ENCODE measurements around the gene RTN4R. TPM values are rescaled to one million over a fixed set of nuclear protein-coding genes. Genes with fewer than 3 reads are reported as not detected.

RTN4R gene
- total RNA-seq, 4 donors from 2014 or later: 5.0 to 12.9 TPM; not detected in 2

DNA sequence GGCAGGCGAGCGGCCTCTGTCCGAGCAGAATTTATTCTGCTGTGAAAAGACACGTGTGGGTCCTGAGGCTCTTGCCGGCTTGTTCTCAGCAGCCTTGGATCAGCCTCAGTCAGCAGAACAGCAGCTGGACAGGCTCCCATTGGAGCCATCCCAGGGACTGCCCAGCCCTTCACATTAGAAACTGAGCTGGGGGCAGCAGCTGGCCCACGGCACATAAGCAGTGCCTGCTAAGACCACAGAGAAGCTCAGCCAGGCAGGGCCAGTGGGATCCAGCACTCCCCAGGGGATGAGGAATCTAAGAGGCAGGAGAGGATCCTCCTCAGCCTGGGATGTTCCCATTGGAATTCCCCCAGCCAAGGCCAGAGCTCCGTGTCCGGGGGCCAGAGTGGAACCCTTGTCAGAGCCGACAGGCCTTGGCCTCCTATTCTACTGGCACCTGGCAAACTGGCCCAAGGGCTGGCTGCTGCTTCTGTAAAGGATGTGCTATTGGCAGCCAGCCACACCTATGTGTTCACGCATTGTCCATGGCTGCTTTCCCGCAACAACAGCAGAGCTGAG, 18.2 kb downstream of the RTN4R start:
- no peaks in the 10 kb centered on the region for H3K9me3 ChIP-seq
- no peaks in the 10 kb centered on the region for H3K27me3 ChIP-seq
- no peaks in the 10 kb centered on the region for H3K36me3 ChIP-seq
- TF ChIP-seq POLR2A (IDR thresholded peaks at IDR 0.05): no peak
- TF ChIP-seq, protein P1, sequence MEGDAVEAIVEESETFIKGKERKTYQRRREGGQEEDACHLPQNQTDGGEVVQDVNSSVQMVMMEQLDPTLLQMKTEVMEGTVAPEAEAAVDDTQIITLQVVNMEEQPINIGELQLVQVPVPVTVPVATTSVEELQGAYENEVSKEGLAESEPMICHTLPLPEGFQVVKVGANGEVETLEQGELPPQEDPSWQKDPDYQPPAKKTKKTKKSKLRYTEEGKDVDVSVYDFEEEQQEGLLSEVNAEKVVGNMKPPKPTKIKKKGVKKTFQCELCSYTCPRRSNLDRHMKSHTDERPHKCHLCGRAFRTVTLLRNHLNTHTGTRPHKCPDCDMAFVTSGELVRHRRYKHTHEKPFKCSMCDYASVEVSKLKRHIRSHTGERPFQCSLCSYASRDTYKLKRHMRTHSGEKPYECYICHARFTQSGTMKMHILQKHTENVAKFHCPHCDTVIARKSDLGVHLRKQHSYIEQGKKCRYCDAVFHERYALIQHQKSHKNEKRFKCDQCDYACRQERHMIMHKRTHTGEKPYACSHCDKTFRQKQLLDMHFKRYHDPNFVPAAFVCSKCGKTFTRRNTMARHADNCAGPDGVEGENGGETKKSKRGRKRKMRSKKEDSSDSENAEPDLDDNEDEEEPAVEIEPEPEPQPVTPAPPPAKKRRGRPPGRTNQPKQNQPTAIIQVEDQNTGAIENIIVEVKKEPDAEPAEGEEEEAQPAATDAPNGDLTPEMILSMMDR (IDR thresholded peaks at IDR 0.05): no peak
- H3K4me1 ChIP-seq: peaks cover 0 to 16% of the 10 kb centered on the region in 2 donors
- no peak overlapping the region for H3K4me3 ChIP-seq
- intact Hi-C loops (cut with DNase I; ENCODE audit: low total_unique reads): no loop called here
- peak; percentile 43 to 48 for DNase-seq
- H3K27ac ChIP-seq: peak overlapping the region; percentile 21 to 22

DNA sequence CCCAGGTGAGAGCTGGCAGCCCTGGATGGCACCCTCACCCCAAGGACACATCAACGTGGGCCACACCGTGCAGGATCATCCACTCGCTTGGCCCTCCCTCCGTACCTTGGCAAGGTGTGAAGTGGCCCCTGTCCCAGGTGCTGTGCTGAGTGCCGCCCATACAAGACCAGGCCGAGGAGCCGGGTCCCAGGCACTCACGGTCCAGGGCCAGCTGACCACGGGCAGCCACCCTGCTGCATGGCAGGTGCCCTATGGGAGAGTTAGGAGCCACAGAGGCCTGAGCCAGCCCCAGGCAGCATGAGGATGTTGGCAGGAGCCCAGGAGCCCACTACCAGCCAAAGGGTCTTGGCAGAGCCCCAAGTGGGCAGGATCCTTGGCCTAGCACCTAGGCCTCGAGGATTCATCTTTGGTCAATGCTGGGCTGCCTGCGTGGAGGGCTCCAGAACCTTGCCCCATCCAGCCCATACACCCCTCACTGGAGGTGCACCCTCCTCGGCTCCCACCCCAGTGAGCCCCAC, 19.6 kb downstream of the RTN4R start:
- no peak overlapping the region for H3K27ac ChIP-seq
- TF ChIP-seq, protein P1 (IDR thresholded peaks at IDR 0.05): no peak
- no peak for TF ChIP-seq POLR2A (IDR thresholded peaks at IDR 0.05)
- H3K9me3 ChIP-seq: no peaks in the 10 kb centered on the region
- no peaks in the 10 kb centered on the region for H3K36me3 ChIP-seq
- H3K4me1 ChIP-seq: peaks cover 0 to 20% of the 10 kb centered on the region in 2 donors
- H3K4me3 ChIP-seq: no peak overlapping the region
- intact Hi-C loops (cut with DNase I; ENCODE audit: low total_unique reads): no loop called here
- DNase-seq: no peak
- H3K27me3 ChIP-seq: no peaks in the 10 kb centered on the region

DNA sequence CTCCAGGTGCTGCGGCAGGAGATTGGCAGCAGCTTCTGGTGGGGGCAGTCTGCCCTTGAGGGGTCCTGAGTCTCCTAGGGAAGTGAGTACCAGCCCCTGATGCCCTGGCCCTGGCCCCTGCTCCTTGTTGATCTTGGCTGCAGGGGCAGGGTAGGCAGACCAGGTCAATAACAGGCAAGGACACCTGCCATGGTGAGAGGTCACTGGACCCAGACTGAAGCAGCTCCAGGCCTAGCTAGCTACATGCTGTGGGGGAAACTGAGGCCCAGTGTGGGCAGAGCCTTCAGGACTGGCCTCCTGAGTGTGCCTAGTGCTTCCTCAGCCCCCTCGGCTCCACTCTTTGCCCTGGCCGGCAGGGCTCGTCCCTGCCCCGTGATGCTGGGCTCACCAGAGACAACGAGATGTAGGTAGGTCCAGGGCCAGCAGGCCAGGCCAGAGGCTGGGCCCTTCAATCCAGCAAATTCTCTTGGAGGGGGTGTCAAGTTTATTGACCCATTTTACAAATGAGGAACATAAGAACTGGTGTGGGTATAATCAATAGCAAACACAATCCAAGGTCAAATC, 20.4 kb downstream of the RTN4R start:
- no peak for DNase-seq
- intact Hi-C loops (cut with DNase I; ENCODE audit: low total_unique reads): no loop called here
- H3K4me1 ChIP-seq: peaks cover 0 to 27% of the 10 kb centered on the region in 2 donors

DNA sequence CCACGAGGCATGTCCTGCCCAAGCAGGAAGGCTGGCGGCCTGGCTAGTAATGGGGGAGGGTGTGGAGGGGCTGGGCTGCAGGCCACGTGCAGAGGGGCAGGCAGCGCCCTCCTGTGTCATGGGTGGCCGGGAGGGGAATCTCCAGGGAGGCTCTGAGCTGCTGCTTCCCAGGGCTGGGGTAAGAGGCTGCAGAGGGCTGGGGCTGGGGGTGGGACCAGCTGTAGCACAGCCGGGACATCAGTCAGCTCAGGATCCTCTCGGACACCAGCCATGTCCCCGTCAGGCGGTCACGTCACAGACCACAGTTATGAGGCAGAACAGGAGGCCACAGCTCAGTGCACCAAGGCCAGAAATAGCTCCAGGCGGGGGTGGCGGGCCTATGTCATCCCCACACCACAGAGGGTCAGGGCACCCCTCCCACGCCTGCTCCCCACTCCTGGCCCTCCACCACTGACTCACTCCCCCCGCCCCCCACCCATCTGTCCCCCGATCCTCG, 21.1 kb downstream of the RTN4R start:
- H3K4me1 ChIP-seq: peaks cover 0 to 30% of the 10 kb centered on the region in 2 donors
- no peak overlapping the region for H3K27ac ChIP-seq
- H3K4me3 ChIP-seq: no peak overlapping the region
- no peak for TF ChIP-seq POLR2A (IDR thresholded peaks at IDR 0.05)
- TF ChIP-seq, protein P1 (IDR thresholded peaks at IDR 0.05): no peak
- no peaks in the 10 kb centered on the region for H3K9me3 ChIP-seq
- peak in 1 of 2 donors; percentile 52 for DNase-seq
- intact Hi-C loops (cut with DNase I; ENCODE audit: low total_unique reads): no loop called here
- no peaks in the 10 kb centered on the region for H3K27me3 ChIP-seq
- H3K36me3 ChIP-seq: no peaks in the 10 kb centered on the region

More for the DNA sequence above, 20.4 kb downstream of the RTN4R start:
- H3K27ac ChIP-seq: no peak overlapping the region
- no peaks in the 10 kb centered on the region for H3K36me3 ChIP-seq
- no peaks in the 10 kb centered on the region for H3K9me3 ChIP-seq
- no peaks in the 10 kb centered on the region for H3K27me3 ChIP-seq
- H3K4me3 ChIP-seq: no peak overlapping the region
- no peak for TF ChIP-seq POLR2A (IDR thresholded peaks at IDR 0.05)
- TF ChIP-seq, protein P1 (IDR thresholded peaks at IDR 0.05): no peak

DNA sequence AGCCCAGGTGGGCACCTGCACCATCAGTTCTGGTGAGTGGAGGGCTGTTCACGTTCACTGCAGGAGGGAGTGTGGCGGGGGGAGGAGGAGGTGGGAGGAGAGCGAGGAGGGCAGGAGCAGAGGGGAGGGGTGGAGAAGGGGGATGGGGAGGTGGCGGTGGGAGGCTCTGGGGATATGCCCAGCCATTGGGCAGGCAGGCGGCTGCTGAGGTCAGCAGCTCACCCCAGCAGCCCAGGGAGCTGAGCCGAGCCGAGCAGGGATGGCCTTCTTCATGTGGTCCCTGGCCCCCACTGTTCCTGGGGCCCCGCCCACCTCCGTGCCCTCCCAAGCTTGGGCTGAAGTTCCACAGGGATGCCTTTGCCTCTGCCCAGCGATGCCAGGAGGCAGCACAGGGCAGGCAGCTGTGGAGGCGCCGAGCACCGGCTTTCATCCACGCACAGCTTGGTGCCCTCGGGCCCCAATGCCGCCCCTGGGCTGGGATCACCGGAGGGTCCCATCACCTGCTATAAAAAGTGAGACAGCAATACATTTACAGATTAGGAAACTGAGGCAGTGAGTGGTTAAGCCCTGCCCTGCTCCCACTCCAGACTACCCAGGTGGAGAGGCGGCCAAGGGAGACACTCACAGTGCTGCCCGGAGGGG, 21.6 kb downstream of the RTN4R start:
- peaks cover 0 to 30% of the 10 kb centered on the region in 2 donors for H3K4me1 ChIP-seq
- no peak overlapping the region for H3K27ac ChIP-seq
- intact Hi-C loops (cut with DNase I; ENCODE audit: low total_unique reads): no loop called here
- H3K4me3 ChIP-seq: no peak overlapping the region
- no peaks in the 10 kb centered on the region for H3K36me3 ChIP-seq
- DNase-seq: no peak
- TF ChIP-seq, protein P1 (IDR thresholded peaks at IDR 0.05): no peak
- no peak for TF ChIP-seq POLR2A (IDR thresholded peaks at IDR 0.05)
- H3K9me3 ChIP-seq: no peaks in the 10 kb centered on the region
- H3K27me3 ChIP-seq: no peaks in the 10 kb centered on the region

Data from uterus (tissue), 4 donors.